HG02885 (cell line): ENCODE results near the gene NLGN1.
A peak's percentile ranks its signal among the peaks of the same experiment; 100 is the strongest.

Experiments used
- ATAC-seq: cut with Tn5 transposase; IDR thresholded peaks from one replicate; pipeline ENCODE4 v1.9.1; 2021; ENCODE audit warnings: mild to moderate bottlenecking; ENCODE audit not compliant: unreplicated experiment, poor library complexity

Gene NLGN1

DNA sequence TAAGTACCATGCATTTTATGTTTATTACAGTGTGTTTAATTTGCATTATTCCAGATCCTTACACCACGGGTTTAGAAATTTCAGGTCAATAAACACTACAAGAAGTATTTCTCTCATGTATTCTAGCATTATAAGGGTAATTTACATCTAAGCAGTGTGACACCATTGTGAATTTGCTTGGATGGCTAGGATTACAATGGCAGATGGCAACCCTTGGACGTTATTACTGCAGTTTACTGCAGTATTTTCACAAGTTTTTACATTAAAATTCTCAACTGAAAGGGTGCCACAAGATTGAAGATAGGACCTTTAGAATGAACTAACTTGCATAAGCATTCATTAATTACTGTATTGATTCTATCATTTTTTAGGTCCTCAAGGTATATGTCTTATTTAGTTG is 538.8 kb downstream of the NLGN1 start:
- ATAC-seq, result no peak

DNA sequence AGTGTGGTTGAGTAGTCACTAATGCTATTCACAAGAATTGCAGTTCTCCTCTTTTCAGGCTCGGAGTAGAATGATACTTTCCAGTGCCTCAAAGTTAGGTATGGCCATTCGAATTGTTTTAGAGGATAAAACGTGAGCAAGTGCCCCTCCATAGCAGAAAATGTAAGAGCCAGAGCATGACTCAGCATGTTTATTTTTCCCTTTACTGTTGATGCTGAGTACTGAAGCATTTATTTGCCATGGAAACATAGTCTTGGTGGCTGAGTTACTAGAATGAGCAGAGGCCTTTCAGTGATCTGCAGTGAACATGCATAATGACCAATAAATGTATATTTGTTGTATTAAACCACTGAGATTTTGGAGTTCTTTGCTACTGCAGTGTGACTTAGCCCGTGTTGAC is 540.6 kb downstream of the NLGN1 start:
- ATAC-seq, result no peak

DNA sequence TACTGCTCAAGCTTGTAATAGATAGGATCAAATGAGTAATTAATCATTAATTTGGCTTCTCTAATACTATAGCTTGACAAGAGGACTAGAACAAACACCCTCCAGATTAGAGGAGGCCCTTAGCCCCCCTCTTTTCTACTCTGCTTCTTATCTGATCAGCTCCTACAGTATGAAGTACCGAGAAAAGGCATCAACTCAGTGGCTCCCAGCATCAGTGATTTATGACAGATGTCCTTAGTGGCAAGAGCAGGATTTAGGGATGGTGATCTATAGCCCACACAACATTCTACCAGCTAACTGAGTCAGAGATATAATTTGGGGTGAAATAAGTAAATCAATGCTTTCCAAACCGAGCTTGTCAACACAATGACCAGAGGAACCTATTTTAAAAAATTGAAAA is 541.1 kb downstream of the NLGN1 start:
- no peak for ATAC-seq

DNA sequence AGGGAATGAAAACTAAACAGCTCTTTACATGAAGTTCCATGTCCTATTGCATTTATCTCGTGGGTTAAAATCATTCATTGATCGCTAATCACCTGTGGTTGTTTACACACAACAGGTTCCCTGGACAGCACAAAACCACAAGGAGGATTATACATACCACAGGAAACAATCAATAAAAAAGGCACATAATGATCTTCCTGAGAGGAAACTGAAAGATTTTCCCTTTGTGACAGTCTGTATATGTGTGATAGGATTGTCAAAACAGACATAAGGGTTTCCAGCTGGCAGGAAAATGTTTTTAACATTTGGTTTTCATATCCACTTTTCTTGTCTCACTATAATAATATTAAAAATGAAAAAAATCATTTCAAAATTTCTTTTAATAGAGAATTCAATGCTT is 541.8 kb downstream of the NLGN1 start:
- ATAC-seq, result no peak

DNA sequence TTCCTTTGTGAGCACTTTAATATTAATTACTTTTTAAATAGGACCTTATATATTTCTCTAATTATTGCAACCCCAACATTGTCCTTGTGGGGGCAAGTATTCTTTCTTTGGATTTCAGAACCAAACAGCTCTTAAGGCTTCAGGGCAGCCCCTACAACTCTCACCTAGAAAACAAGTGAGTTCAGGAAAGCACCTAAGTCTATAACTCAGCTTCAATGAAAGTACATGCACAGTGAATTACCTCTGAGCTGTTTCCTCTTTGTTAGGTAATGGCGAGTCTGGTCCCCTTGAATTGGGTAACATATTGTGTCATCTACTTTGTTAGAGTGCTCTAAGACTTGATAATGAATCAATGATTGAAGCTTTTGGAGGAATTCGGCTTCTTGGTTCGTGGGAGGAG is 545.7 kb downstream of the NLGN1 start:
- ATAC-seq, result no peak

DNA sequence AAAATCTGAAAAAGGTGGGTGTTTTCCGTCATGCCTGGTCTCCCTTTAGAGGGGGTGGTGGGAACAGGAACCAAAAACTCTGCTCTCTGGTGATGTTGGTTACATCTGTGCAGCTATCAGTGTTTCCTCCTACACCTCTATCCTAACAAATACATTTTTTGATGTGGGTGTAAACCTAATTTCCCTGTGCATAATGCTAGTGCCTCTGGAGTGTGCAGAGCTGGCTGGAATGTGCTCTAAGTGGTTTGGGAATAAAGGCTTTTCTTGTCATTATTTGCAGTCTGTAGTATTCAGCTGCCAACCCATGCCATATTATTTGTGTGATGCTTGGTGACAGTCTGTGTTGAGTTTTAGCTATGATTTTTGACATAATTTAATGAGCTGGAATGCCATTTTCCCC is 547.6 kb downstream of the NLGN1 start:
- no peak for ATAC-seq

DNA sequence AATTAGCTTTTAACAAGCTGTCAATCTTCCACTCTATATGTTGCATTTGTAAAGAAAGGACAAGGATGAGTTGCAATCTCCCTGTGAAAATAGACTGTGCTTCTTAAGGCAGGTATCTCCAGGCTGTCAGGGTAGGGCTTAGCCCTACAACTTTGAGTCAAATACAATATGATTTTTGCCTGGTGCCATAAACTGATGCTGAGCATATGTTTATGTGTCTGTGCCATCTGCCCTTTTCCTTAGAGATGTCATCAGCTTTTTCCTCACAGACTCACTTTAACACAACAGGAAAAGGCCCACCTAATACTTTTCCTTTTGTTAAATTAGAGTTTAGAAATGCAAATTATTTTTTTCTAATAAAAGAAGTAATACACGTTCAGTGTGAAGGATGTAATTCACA is 548.3 kb downstream of the NLGN1 start:
- no peak for ATAC-seq

DNA sequence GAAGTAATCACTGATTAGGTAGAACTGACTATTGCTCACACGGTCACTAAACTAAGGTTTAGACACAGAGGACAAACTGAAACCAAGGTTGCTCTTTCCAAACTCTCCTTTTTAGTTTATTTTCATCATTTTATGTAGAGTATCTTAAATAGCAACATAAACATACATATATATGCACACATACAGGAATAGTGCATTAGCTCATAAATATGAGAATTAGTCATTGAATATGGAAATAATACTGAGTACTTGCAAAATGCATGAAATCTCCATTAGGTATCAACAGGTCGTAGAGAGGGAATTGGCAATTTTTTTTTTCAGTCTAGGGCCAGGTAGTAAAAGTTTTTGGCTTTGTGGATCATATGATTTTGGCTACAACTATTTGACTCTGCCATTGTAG is 557.1 kb downstream of the NLGN1 start:
- ATAC-seq, result no peak

DNA sequence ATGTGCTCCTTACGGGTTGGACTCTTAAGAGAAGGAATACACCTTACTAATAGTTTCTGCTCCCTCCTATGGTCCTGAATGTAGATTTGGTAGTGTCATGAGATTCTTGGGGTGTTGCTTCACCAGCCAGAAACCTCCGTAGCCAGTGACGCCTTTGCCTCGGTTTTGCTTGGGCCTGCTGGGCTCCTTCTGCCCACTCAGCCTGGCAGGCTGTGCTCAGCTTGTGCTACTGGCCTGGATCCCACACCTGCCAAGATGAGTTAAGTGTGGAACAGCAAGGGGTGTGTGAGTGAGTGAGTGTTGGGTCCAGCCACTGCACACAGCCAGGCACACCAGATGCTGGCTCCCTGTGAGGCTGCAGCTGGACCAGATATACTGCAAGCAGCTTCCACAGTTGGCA is 560.1 kb downstream of the NLGN1 start:
- ATAC-seq, result no peak

DNA sequence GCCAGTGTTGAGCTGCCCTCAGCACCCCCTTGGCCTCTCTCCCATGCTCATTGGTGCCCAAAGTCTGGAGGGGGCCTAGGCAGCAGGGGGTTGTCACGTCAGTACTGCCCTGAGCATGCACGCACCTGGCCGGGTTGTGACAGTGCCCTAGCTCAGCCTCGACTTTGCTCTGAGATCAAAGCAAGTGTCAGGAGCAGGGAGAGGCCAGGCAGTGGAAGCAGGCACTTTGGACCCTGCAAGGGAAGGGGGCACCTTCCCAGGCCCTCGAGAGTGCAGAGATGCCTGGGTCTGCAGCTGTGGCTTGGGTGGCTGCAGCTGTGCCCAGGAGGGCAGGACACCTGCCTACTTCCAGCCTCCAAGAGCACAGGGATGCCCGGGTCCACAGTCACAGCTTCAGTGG is 561.3 kb downstream of the NLGN1 start:
- ATAC-seq, result no peak

DNA sequence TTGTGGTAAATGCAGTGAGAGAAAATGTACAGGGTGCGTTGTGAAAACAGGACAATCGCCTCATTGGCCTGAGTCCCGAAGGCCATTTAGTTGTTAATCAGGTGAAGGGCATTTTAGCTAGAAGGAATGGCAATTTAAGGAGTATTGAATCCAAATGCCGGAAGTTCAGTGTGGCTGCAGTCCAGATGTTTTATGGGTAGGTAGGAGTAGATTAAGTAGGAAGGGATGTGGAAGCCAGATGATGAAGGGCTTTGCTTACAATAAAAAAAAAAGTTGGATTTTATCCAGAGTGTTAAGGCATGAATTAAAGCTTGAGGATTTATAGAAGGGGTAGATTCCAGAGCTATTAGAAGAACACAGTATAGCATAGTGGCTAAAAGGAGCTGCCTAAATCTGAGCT is 572.7 kb downstream of the NLGN1 start:
- ATAC-seq, result no peak

DNA sequence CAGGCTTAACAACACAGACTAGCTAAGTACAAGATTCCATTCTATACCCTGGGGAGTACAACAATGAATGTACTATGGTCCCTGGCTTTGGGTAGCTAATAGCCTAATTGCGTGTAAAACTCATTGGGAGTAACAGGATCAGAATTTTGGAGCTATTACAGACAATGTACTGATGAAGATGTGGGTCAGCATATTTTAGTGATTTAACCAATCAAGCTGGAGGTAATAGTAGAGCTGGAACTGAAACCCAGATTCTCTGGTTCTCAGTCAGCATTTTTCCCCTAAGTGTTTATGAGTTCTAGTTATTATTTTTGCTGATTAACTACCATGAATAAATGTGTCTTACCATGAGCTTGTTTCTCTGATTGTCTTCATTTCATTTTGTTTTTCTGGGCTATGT is 578.7 kb downstream of the NLGN1 start:
- no peak for ATAC-seq

DNA sequence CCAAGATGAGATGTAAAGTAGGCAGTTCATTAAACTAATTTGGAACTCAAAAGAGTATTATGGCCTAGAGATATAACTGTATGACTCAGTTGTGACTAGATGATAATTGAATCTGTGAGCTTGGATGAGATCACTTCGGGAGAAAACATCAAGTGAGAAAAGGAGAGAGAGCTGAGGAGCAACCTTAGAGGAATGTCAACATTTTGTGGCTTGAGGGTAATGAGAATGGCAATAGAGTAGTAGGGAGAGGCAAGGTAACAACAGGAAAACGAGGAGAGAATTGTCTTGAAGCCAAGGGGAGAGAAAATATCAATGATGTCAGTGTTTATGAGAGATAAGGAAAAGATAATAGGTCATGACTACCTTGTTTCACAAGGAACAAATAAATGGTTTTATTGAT is 580.2 kb downstream of the NLGN1 start:
- ATAC-seq, result no peak

DNA sequence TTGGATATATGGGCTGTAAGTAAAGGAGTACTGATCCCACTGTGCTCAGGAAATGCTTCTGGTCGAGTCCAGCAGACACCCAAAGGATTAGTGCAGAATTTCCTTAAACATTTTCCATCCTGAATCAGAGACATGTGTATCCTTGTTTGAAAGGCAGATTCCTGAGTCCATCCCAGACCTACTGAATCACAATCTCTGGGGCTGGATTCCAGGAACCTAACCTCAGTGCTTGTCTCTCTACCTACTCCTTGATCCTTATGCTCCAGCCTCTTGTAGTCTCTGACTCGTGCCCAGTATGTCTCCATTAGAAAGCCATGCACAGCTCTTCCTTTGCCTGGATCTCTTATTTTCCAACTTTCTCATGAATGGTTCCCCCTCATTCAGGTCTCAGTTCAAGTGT is 585.8 kb downstream of the NLGN1 start:
- ATAC-seq, result no peak

DNA sequence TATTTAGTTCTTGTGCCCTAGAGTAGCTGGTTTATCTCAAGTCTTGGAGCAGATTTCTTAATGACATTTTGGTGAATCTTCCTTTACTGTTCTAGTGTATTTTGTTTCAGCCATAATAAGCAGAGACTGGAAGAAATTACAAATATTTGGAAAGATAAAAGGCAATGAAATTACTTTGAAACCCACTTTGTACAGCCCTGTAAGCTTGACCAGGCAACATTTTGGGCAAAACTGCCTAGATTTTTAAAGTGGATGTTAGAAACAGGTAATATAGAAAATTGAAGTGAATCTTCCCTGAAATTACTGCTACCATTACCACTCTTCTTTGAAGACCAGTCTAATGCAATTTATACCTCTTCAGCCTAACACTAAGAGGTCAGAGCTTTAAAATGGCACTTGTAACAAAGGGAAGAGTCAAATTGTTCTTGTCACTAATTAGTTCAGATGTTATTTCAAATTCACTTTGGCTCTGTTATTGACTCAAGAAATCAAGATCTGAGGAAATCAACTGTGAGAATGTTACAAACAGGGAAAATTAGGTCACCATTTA is 589.4 kb downstream of the NLGN1 start:
- ATAC-seq, result no peak

DNA sequence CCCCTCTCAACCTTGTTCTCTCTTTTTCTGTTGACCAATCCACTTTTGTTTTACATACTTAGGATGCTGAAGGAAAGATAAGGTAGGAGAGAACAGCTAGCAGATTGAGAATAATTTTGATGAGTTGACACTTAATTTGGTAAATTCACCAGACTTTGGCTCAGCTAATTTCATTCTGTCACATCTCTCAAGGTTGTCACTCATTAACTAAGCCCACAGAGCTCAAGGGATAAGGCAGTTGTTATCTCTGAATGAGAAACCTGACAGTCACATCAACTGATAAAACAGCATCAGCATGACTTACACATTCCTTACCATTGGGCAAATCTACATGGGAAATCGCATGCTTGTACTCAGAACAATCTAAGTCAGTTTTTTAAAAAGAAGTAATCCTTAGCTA is 591.4 kb downstream of the NLGN1 start:
- no peak for ATAC-seq

DNA sequence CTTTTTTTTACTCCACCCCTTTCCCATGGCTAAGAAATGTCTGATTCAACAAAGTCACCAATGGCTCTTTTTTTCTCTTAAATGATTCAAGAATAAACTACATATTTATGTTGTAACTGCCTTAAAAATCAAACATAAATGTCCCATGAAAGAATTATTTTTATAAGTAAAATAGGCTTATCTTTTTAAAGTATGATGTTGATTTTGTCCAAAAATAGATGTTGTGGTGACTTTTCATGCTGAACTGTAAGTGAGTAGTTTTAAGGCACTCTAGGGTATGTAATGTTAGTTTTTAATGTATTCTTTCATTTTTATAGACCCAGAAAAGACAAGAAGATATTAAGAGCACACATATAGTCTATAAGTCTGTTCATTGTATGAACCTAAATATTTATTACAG is 594.9 kb downstream of the NLGN1 start:
- no peak for ATAC-seq

DNA sequence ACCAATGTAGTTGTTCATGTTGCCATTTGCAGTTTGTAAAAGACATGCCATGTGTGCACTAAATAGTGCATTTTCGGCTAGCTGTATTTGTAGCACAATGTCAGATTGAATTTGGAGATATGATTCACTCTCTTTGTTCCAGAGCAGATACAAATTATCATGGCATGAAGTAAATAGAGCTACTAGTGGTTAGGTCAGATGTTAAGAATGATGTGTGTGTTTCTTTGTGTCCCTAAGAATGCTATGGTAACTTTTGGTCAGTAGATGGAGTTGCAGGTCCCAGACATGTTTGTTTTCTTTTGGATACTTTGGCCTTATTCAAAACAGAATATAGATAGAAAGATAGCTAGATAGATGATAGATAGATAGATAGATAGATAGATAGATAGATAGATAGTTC is 595.8 kb downstream of the NLGN1 start:
- ATAC-seq, result peak; percentile 50

DNA sequence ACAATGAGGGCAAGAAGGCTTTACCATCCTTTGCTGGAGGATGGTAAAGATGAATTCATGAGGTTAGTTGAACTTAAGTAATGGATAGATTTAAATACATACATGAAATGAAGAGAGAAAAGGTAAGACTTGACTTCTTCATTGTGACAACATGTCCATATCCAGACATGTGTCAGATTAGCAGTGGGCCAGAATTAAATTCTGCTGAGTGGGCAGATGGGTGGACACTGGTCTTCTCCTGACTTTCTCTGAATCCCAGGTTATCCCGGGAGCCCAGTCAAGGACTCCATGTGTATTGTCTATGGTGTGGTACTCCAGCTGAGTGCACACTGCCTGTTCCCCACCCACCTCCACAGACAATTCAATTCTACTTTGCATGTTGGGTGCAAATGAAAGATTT is 603.1 kb downstream of the NLGN1 start:
- ATAC-seq, result no peak

DNA sequence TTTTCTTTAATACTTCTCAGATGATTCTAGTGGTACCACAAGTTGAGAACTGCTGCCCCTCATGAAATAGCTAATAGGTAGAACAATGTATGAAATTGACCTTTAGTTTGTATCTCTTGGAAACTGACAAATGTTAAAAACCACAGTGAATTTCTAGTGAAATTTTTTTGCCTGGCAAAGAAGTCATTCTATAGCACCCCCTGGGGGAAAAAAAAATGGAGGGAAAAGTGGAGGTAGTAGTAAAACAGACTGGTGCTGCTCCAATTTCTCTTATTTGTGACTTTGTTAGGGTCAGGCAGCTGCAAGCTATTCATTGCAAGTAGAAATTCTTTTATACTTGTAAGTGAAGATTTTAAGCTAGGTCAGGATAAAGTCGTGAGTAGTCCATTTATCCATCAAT is 605.0 kb downstream of the NLGN1 start:
- ATAC-seq, result no peak

DNA sequence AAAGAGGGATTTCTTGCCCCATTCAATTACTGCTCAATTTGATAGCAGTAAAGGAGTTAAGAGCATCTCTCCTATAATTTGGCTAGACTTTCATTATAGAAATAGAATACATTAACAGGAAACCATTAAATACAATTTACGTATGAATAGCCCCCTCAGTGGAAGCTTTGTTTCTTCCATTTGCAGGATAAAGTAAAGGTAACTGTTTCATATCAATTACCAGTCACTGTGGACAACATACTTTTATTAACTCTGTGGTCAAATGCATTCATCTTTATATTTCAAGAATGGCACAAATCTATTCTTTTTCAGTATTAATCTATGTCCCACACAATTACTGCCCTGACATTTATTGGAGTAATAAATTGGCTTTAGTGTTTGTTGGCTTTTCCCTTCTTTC is 613.4 kb downstream of the NLGN1 start:
- ATAC-seq, result no peak

DNA sequence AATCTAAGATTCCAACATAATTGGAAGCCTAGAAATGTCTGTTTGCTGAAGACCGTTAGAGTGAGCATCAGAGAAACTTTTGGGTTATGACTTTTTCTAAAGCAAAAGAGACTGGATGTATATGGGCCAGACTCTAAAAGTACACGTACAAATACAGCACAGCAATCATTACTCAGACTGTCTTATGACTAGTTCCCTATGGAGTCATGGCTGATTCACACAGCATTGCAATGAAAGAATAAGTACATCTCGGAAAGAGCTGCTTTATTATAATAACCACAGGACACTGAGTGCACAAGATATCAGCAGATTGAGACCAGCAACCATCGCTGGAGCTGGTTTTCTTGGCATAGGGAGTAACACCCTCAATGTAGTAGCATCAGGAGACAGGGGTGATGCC is 618.6 kb downstream of the NLGN1 start:
- no peak for ATAC-seq

DNA sequence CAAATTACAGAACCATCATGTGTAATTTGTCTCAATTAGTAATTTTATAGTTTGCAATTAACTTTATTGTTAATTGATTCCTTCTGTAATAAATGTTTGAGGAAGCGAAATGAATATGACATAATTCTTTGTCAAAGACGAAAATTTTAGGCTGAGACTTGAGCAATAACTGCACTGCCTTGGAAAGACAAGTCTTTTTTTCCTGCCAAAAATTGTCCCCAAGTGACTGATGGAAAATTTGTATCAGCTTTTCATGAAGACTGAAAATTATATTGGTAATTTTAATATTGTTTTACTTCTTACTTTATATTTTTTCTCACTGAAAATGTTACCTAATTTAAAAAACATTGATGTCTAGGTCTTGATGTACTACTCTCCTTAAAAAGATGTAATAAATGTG is 622.6 kb downstream of the NLGN1 start:
- no peak for ATAC-seq
